ENCODE measurements around the gene MS4A5.
"Not testable (repeated sequence)": the region's sequence is repeated elsewhere in the genome, so short reads cannot be mapped to it uniquely, and the experiment has no call there.

Gene MS4A5, protein sequence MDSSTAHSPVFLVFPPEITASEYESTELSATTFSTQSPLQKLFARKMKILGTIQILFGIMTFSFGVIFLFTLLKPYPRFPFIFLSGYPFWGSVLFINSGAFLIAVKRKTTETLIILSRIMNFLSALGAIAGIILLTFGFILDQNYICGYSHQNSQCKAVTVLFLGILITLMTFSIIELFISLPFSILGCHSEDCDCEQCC

DNA sequence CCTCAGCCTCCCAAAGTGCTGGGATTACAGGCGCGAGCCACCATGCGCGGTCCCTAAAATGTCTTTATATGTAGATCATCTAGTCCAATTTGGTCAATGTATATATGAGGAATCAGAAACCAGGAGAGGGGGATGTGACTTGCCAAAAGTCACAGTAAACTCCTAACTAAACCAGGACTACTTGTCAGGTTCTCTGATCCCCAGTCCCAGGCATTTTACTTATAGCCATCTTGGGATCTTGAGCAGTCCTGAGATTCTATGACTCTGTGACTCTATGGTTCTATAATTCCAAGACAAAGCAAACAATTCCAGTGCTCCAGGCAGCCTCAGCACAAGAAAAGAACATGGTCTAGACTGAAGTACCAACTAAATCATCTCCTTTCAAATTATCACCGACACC lies at the start of gene MS4A5:
Gene MS4A5 (plus strand): TSS at position 301 of the 400 bp plus-strand sequence. CDS start 103 bp downstream, outside the sequence.
- DNase-seq, result no peak

GRCh38 chr11:60389279-60389910 lies 40.0 kb upstream of the MS4A5 start:
- DNase-seq, result no peak

DNA sequence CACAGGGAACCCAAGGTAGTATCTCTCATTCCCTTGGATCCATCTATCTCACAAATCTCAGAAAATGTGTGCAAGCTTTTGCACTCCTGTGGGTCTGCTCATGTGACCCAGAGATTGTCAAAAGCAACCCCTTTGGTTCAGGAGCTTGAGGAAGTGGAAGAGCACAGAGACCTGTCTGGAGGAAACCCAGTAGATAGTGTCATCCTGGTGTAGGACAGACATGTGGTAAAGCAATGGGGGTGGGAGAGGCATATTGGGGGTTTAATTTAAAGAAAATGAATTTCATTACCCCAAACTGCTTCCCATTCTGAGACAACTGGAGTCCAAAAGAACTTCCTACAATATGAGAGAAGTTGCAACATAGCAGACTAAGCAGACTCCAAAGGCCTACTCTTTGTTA lies 39.0 kb upstream of the MS4A5 start:
- no peak for DNase-seq

DNA sequence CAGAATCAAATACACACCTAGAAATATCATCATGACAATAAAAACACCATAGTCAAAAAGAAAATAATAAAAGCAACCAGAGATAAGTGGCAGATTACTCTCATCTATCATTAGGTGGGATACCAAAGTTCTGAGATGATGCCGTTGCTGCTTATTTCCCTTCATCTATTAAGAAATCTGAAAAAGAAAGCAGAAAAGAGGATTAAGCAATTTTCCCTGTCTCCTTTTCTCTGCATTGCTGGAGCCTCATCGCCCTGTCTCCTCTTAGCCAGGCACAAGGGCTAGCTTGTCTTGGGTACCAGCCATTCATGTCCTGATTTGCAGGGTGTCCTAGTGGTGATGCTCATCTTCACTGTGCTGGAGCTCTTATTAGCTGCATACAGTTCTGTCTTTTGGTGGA lies 37.0 kb upstream of the MS4A5 start:
- no peak for DNase-seq

- DNase-seq, result no peak
These were observed 36.4 kb upstream of the MS4A5 start for GRCh38 chr11:60393016-60393415.

GRCh38 chr11:60394666-60395380 lies 34.5 kb upstream of the MS4A5 start:
- DNase-seq, result no peak

- no peak for DNase-seq
These were observed 33.0 kb upstream of the MS4A5 start, which contains the start of gene MS4A14 for GRCh38 chr11:60396382-60396781. Gene MS4A14, plus strand, starts transcription at chr11:60396459. Its CDS starts 120 bp downstream, at chr11:60396579.

DNA sequence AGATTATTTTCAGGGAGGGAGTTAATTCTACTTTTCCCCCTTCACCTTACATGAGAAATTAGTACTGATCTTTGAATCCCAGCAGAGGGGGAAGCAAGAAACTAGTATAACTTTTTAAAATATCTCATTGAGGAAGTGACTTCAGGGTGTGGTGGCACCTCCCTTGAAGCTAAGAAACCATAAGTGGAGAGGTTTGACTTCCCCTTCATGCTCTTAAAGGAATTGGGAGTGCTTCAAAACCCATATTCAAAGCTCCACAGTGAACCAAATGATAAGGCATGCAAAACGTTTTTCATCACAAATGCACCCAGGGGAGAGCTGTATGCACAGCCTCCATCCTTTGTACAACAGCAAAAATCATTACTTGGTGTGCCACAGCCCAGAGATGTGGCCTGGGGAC lies 32.6 kb upstream of the MS4A5 start:
- no peak for DNase-seq

DNA sequence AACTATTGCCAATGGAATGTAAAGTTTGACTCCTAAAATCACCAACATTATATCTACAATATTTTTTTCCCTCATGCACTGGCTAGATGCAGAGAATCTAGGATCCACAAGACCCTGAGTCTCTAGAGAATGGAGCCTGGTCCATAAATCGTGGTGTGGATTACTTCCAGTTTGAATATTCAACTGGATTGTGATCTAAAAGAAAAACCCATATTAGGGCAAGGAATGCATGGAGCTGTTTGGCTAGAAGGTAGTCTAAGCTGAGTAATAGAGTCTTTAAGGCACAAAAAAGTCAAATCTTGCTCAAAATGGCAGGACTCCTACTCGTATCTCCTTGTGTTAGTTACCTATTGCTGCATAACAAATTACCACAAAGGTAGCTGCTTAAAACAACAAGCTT lies 9.4 kb upstream of the MS4A5 start:
- no peak for DNase-seq

DNA sequence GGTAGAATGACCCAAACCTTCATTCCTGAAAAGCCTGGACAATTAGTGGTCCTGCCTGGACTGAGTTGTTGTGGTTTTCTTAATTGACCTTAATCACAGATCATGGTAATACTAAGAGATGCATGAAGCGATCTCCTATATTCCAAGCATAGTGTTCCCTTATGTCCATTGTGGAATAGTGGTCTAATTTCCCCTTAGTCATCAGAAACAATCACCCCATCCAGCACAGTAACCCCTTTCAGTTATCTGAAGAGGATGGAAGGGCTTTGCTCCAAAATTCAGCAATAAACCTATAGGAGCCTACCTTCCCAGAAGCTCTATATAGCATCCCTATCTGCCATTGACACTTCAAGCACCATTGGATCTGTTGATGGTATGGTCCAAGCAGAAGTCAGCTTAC lies 6.8 kb upstream of the MS4A5 start:
- DNase-seq, result no peak

GRCh38 chr11:60428517-60428916 lies 855 bp upstream of the MS4A5 start:
- no peak for DNase-seq

- DNase-seq, result no peak
These were observed 1.9 kb downstream of the MS4A5 start for GRCh38 chr11:60431251-60431650.

DNA sequence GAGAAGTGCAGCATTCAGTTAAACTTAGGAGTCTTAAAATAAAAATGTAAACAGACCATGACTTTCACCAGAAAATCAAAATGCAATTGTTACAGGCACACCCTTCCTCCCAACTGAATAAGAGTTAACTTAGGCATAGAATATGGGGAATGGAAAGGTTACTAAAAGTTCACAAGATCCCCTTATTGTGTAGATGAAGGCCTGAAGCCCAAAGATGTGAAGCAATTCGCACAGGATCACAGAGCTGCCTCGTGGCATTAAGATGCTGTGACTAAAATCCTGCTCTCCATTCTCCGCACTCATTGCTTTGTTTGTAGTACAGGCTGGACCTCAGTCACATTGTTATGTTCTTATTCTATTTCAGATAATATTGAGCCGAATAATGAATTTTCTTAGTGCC lies 4.0 kb downstream of the MS4A5 start:
- no peak for DNase-seq

GRCh38 chr11:60447070-60447469 lies 17.7 kb downstream of the MS4A5 start:
- no peak for DNase-seq

GRCh38 chr11:60447846-60448245 lies 18.5 kb downstream of the MS4A5 start:
- DNase-seq, result no peak

DNA sequence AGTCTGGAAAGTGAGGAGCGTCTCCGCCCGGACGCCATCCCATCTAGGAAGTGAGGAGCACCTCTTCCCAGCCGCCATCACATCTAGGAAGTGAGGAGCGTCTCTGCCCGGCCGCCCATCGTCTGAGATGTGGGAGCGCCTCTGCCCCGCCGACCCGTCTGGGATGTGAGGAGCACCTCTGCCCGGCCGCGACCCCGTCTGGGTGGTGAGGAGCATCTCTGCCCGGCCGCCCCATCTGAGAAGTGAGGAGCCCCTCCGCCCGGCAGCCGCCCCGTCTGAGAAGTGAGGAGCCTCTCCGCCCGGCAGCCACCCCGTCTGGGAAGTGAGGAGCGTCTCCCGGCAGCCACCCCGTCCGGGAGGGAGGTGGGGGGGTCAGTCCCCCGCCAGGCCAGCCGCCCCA lies 21.8 kb downstream of the MS4A5 start:
- DNase-seq, result not testable (repeated sequence)

GRCh38 chr11:60454212-60454611 lies 24.8 kb downstream of the MS4A5 start:
- no peak for DNase-seq

- no peak for DNase-seq
These were observed 26.2 kb downstream of the MS4A5 start, which contains the start of gene MS4A1 for GRCh38 chr11:60455531-60456042. Gene MS4A1, plus strand, starts transcription at chr11:60455847. Its CDS starts 6,528 bp downstream, at chr11:60462375.

GRCh38 chr11:60457576-60457975 lies 28.2 kb downstream of the MS4A5 start:
- DNase-seq, result no peak

DNA sequence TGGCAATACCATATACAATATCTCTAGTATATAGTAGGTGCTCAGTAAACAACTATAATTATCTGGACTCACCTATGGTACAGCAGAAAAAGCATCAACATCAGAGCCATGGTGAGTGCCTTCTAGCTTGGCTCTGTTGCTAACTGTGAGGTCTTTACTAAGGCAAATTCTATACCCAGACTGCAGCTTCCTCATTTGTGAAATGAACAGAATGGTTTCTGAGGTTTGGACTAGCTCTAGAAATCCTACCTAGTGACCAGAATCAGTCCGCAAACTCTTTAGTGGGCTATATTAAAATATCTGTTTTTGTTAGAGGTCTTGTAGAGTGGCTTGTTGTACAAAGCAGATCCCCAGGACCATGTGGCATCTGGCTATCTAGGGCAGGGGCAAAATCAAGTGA lies 30.0 kb downstream of the MS4A5 start:
- DNase-seq, result no peak

DNA sequence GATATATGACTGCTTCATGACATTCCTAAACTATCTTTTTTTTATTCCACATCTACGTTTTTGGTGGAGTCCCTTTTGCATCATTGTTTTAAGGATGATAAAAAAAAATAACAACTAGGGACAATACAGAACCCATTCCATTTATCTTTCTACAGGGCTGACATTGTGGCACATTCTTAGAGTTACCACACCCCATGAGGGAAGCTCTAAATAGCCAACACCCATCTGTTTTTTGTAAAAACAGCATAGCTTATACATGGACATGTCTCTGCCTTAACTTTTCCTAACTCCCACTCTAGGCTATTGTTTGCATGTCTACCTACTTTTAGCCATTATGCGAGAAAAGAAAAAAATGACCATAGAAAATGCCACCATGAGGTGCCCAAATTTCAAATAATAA lies 39.5 kb downstream of the MS4A5 start:
- DNase-seq, result no peak

DNA sequence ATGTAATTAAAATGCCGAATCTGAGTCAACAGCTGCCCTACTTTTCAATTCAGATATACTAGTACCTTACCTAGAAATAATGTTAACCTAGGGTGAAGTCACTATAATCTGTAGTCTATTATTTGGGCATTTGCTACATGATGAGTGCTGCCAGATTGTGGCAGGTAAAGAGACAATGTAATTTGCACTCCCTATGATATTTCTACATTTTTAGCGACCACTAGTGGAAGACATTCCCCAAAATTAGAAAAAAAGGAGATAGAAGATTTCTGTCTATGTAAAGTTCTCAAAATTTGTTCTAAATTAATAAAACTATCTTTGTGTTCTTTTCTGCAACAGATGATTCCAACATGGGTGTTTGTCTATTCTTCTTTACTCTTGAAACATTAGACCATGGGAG lies 40.4 kb downstream of the MS4A5 start:
- DNase-seq, result no peak

- no peak for DNase-seq
These were observed 47.7 kb downstream of the MS4A5 start for GRCh38 chr11:60477035-60477445.

DNA sequence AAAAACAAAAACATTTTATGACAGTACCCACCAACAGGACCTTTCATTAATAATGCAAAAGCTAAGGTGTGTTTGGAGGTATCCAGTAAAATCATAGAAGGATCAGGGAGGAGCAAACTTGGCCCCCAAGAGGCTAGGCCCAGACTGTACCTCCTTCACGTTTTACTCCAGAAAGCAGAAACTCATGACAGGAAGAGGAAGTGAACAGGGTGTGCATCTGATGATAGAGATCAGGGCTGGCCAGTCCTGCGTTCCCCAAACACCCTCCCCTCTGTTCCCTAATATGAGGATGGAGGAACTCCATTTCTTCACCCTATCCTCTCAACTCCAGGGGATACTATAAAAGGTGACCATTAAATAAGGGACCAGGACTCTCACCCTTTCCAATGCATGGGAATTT lies 53.0 kb downstream of the MS4A5 start:
- DNase-seq, result no peak

All from NCI-H2081 treated with DMSO at 0.1 percent for 48 hours (cell line).